ENCODE data around the gene CALY. TPM values are rescaled to one million over a fixed set of nuclear protein-coding genes. Genes with fewer than 3 reads are reported as not detected.
"Not testable (repeated sequence)": the region's sequence is repeated elsewhere in the genome, so short reads cannot be mapped to it uniquely, and the experiment has no call there.

The CALY gene
- total and polyA plus RNA-seq, 8 donors = 0.22 to 0.55 (median 0.27) TPM; not detected in 5

GRCh38 chr10:133325440-133326222, 11.1 kb downstream of the CALY start:
- H3K36me3 ChIP-seq = no peaks in the 10 kb centered on the region
- peaks cover 44 to 80% of the 10 kb centered on the region in 2 donors for H3K27me3 ChIP-seq
- H3K9me3 ChIP-seq = no peaks in the 10 kb centered on the region
- H3K4me1 ChIP-seq = peaks cover 4 to 24% of the 10 kb centered on the region in 2 donors
- ATAC-seq (no peak), DNase-seq (peak in 1 of 4 donors; percentile 69)
- intact Hi-C loops (cut with DNase I) = no loop called here
- H3K27ac ChIP-seq = no peak overlapping the region
- H3K4me3 ChIP-seq = peak overlapping the region in 1 of 2 donors; percentile 22
- TF ChIP-seq, protein P1, sequence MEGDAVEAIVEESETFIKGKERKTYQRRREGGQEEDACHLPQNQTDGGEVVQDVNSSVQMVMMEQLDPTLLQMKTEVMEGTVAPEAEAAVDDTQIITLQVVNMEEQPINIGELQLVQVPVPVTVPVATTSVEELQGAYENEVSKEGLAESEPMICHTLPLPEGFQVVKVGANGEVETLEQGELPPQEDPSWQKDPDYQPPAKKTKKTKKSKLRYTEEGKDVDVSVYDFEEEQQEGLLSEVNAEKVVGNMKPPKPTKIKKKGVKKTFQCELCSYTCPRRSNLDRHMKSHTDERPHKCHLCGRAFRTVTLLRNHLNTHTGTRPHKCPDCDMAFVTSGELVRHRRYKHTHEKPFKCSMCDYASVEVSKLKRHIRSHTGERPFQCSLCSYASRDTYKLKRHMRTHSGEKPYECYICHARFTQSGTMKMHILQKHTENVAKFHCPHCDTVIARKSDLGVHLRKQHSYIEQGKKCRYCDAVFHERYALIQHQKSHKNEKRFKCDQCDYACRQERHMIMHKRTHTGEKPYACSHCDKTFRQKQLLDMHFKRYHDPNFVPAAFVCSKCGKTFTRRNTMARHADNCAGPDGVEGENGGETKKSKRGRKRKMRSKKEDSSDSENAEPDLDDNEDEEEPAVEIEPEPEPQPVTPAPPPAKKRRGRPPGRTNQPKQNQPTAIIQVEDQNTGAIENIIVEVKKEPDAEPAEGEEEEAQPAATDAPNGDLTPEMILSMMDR (IDR thresholded peaks at IDR 0.05) = no peak

DNA sequence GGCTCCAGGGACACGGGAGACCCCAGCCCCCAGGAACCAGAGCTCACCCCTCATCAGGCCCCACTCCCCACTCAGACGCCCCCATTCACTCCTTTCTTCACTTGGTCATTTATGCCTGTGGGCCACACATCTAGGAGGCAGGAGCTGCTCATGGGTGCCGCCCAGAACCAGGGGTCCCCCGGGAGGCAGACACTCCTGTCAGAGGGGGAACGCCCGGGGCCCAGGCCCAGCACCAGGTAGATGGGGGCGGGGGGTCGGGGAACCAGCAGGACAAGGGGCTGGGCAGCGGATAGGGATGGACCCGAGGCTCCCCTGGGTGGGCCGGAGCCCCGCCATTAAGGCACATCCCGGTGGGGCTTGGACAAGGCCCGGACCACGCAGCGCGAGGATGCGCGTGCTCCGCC, 11.8 kb downstream of the CALY start:
- Histone ChIP-seq H3K36me3 (no peaks in the 10 kb centered on the region), H3K27ac (no peak overlapping the region), H3K9me3 (no peaks in the 10 kb centered on the region), H3K4me1 (peaks cover 4 to 21% of the 10 kb centered on the region in 2 donors), H3K27me3 (peaks cover 44 to 83% of the 10 kb centered on the region in 2 donors), H3K4me3 (no peak overlapping the region)
- TF ChIP-seq, protein P1 (IDR thresholded peaks at IDR 0.05) = no peak
- DNase-seq (peak in 1 of 4 donors; percentile 68), ATAC-seq (no peak)
- intact Hi-C loops (cut with DNase I) = no loop called here

- Histone ChIP-seq H3K4me1 (peaks cover 4 to 16% of the 10 kb centered on the region in 2 donors), H3K27me3 (peaks cover 44 to 83% of the 10 kb centered on the region in 2 donors), H3K4me3 (no peak overlapping the region), H3K9me3 (no peaks in the 10 kb centered on the region), H3K27ac (no peak overlapping the region), H3K36me3 (no peaks in the 10 kb centered on the region)
- intact Hi-C loops (cut with DNase I) = no loop called here
- peak; percentile 73 for ATAC-seq
- TF ChIP-seq, protein P1 (IDR thresholded peaks at IDR 0.05) = no peak
- peak in 3 of 4 donors; percentile 34 to 82 (median 49) for DNase-seq
Measured at GRCh38 chr10:133324198-133324792, 12.4 kb downstream of the CALY start.

DNA sequence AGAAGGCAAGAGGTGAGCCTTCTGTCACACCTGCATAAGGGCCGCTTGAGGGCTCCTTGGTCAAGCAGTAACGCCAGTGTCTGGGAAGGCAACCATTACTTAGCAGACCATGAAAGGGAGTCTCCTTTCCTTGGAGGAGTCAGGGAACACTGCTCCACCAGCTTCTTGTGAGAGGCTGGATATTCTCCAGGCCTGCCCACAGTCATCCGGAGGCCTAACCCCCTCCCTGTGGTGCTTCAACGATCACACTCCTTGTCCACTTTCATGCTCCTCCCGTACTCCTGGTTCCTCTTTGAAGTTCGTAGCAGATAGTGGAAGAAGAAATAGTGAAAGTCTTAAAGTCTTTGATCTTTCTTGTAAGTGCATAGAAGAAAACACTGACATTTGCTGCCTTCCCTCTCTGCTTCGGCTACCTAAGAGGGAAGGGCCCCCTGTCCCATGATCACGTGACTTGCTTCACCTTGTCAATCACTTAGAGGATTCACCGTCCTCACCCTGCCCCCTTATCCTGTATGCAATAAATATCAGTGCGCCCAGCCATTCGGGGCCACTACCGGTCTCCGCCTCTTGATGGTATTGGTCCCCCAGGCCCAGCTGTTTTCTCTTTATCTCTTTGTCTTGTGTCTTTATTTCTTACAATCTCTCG, 14.5 kb downstream of the CALY start:
- intact Hi-C loops (cut with DNase I); H3K27ac ChIP-seq; H3K4me3 ChIP-seq; ATAC-seq; H3K9me3 ChIP-seq; H3K36me3 ChIP-seq: not testable (repeated sequence)
- H3K27me3 ChIP-seq = peaks cover 24 to 71% of the 10 kb centered on the region in 2 donors
- H3K4me1 ChIP-seq = peaks cover 4 to 23% of the 10 kb centered on the region in 2 donors
- peak in 1 of 4 donors; percentile 6 for DNase-seq

DNA sequence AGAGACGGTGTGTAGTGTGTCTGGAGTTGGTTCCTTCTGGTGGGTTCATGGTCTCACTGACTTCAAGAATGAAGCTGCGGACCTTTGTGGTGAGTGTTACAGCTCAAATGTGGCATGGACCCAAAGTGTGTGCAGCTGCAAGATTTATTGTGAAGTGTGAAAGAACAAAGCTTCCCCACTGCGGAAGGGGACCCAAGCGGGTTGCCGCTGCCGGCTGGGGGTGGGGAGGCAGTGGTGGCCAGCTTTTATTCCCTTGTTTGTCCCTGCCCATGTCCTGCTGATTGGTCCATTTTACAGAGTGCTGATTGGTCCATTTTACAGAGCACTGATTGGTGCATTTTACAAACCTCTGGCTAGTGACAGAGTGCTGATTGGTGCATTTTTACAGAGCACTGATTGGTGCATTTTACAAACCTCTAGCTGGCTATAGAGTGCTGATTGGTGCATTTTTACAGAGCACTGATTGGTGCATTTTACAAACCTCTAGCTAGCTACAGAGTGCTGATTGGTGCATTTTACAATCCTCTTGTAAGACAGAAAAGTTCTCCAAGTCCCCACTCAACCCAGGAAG, 15.8 kb downstream of the CALY start:
- ATAC-seq = not testable (repeated sequence)

More for the DNA sequence above, 15.8 kb downstream of the CALY start:
- H3K27ac ChIP-seq; H3K9me3 ChIP-seq; intact Hi-C loops (cut with DNase I); H3K4me3 ChIP-seq; H3K36me3 ChIP-seq: not testable (repeated sequence)
- Histone ChIP-seq H3K27me3 (peaks cover 12 to 59% of the 10 kb centered on the region in 2 donors), H3K4me1 (peaks cover 4 to 20% of the 10 kb centered on the region in 2 donors)
- DNase-seq = peak in 1 of 4 donors; percentile 6

Data from left lung (tissue), 10 donors.